ENCODE data around the gene KDM5A. TPM values are rescaled to one million over a fixed set of nuclear protein-coding genes. Genes with fewer than 3 reads are reported as not detected.

KDM5A gene
- total and polyA plus RNA-seq, 2 donors (not counting 3 experiments of a cell fraction or from before 2014, with no cell fraction given): 12.6 to 61.0 TPM

- FAIRE-seq: no peak
These were observed 67.4 kb downstream of the KDM5A start for GRCh38 chr12:321606-322326.

More at GRCh38 chr12:321606-322326, 67.4 kb downstream of the KDM5A start:
- H3K36me3 ChIP-seq (ENCODE audit: control insufficient read depth in 2 of 2, extremely low read depth in 1 of 2, insufficient read depth in 2 of 2, low read length in 2 of 2): peaks cover 21 to 31% of the 10 kb centered on the region in 2 experiments
- BruUV-seq (replicated peaks): no TSS peak
- ChIA-PET CTCF (interaction anchor here (1.6 kb wide), 1 partner anchor 11 kb away, joined by 5 read pairs; no protein-coding TSS in a partner anchor), POLR2A (no interaction called here)
- no peaks in the 10 kb centered on the region for H3K4me1 ChIP-seq (ENCODE audit: control insufficient read depth, extremely low read depth, insufficient read depth, low read length)
- H3K9ac ChIP-seq (replicated peaks; ENCODE audit: extremely low read depth, insufficient read depth, low read length): no peak overlapping the region
- H3K27ac ChIP-seq (ENCODE audit: insufficient read depth, low read depth, low read length): no peak overlapping the region
- H3K79me2 ChIP-seq (ENCODE audit: control insufficient read depth, insufficient read depth, low read length): no peaks in the 10 kb centered on the region
- no peaks in the 10 kb centered on the region for H3K9me1 ChIP-seq (replicated peaks; ENCODE audit: control insufficient read depth, extremely low read depth, insufficient read depth, low read length)
- no peak overlapping the region for H3K4me3 ChIP-seq (replicated peaks in 1 of 3; ENCODE audit: insufficient read depth in 1 of 3, low read depth in 1 of 3, low read length in 3 of 3)
- intact Hi-C loops (cut with micrococcal nuclease) (no loop called here), dilution Hi-C loops (cut with MboI; ENCODE audit: extremely low pct_ligation_motif_present, low sequenced_read_pairs) (no loop called here)
- no peaks in the 10 kb centered on the region for H3K9me3 ChIP-seq (replicated peaks; ENCODE audit: control insufficient read depth, insufficient read depth, low read length)
- TF ChIP-seq, protein P1, sequence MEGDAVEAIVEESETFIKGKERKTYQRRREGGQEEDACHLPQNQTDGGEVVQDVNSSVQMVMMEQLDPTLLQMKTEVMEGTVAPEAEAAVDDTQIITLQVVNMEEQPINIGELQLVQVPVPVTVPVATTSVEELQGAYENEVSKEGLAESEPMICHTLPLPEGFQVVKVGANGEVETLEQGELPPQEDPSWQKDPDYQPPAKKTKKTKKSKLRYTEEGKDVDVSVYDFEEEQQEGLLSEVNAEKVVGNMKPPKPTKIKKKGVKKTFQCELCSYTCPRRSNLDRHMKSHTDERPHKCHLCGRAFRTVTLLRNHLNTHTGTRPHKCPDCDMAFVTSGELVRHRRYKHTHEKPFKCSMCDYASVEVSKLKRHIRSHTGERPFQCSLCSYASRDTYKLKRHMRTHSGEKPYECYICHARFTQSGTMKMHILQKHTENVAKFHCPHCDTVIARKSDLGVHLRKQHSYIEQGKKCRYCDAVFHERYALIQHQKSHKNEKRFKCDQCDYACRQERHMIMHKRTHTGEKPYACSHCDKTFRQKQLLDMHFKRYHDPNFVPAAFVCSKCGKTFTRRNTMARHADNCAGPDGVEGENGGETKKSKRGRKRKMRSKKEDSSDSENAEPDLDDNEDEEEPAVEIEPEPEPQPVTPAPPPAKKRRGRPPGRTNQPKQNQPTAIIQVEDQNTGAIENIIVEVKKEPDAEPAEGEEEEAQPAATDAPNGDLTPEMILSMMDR (IDR thresholded peaks at IDR 0.05; ENCODE audit: extremely low read depth in 1 of 2, insufficient read depth in 1 of 2, low read depth in 1 of 2, low read length in 2 of 2): no peak
- no peak for TF ChIP-seq FOS (IDR thresholded peaks at IDR 0.05; ENCODE audit: borderline replicate concordance, insufficient read depth, low read length)
- TF ChIP-seq POLR2AphosphoS5 (IDR thresholded peaks at IDR 0.05; ENCODE audit: insufficient read depth, low read depth, low read length): no peak
- TF ChIP-seq, protein P2, sequence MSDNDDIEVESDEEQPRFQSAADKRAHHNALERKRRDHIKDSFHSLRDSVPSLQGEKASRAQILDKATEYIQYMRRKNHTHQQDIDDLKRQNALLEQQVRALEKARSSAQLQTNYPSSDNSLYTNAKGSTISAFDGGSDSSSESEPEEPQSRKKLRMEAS (IDR thresholded peaks at IDR 0.05; ENCODE audit: insufficient read depth, insufficient read length): no peak
- TF ChIP-seq EZH2 (IDR thresholded peaks at IDR 0.05; ENCODE audit: borderline replicate concordance, low read depth, low read length, severe bottlenecking): no peak
- TF ChIP-seq JUN (IDR thresholded peaks at IDR 0.05; ENCODE audit: borderline replicate concordance, insufficient read depth, insufficient read length, low read depth): no peak
- no peak for TF ChIP-seq MYC (IDR thresholded peaks at IDR 0.05; ENCODE audit: low read depth, low read length)
- TF ChIP-seq POLR2A (IDR thresholded peaks at IDR 0.05; ENCODE audit: low read depth, low read length): no peak
- TF ChIP-seq GATA2 (IDR thresholded peaks at IDR 0.05; ENCODE audit: insufficient read depth, insufficient read length, low read depth, low read length): no peak
- no peak overlapping the region for H2AFZ ChIP-seq (ENCODE audit: low read depth, low read length)
- no peak overlapping the region for H3K4me2 ChIP-seq (ENCODE audit: insufficient read depth, low read length)
- peak; percentile 12 for DNase-seq (ENCODE audit: low read depth, low spot score)
- H3K27me3 ChIP-seq (ENCODE audit: control insufficient read depth in 2 of 2, insufficient read depth in 2 of 2, low read length in 2 of 2): no peaks in the 10 kb centered on the region
- H4K20me1 ChIP-seq (replicated peaks; ENCODE audit: control insufficient read depth, extremely low read depth, insufficient read depth, low read length): no peaks in the 10 kb centered on the region

All from endothelial cell of umbilical vein (primary cell).